Stimulated activated CD4-positive, alpha-beta T cell treated with anti-CD3 and anti-CD28 coated beads, TNF-alpha, amount 100 ng/mL, for 4 hours (primary cell): Measurements from ENCODE around the gene ATP5F1B.
"Not testable (repeated sequence)": the region's sequence is repeated elsewhere in the genome, so short reads cannot be mapped to it uniquely, and the experiment has no call there.

ENCODE experiments used
- DNase-seq, 3 experiments: peaks; one replicate each; pipeline ENCODE4 v3.0.0-alpha.2; 2020; ENCODE audit warnings: low read depth in 3 of 3

The ATP5F1B gene

GRCh38 chr12:56648023-56648422 lies 2.2 kb upstream of the ATP5F1B start:
- DNase-seq: not testable (repeated sequence)

DNA sequence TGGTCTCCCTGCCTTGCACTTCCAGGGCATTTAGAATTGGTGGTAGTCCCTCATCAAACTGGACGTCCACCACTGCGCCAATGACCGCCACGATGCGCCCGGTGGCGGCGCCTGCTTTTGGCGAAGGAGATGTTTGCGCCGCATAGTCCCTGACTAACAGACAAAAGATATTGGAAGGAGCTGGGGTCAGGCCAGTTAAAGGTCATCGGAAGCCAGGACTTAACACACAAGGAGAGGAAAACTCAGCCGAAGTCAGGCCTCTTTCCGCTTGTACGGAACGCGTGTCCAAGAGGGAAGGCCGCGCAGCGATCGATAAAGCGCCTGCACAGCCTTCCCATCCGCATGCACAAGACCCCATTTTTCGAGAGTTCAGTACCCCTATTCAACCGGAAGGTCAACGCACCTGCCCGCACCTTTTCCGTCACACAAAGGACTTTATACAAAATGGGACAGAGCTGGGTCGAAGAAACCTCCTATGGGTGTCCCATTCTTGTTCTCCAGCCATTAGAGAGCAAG lies 525 bp downstream of the ATP5F1B start:
- DNase-seq: no peak

DNA sequence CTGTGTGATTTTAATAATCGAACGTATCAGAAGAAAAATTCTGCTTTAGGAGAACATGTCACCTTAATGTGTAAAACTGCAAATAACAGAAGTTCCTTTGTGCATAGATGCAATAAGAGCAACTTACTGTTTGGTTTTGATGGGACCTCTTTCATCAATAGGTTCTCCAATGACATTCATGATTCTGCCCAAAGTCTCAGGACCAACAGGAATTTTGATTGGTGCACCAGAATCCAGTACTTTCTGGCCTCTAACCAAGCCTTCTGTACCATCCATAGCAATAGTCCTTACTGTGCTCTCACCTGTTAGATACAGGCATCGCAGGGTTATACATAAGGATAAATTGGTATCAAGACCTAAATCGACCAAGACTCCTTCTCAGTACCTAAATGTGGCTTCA lies 1.1 kb downstream of the ATP5F1B start:
- DNase-seq: no peak

GRCh38 chr12:56641219-56641618 lies 4.6 kb downstream of the ATP5F1B start:
- DNase-seq: no peak

DNA sequence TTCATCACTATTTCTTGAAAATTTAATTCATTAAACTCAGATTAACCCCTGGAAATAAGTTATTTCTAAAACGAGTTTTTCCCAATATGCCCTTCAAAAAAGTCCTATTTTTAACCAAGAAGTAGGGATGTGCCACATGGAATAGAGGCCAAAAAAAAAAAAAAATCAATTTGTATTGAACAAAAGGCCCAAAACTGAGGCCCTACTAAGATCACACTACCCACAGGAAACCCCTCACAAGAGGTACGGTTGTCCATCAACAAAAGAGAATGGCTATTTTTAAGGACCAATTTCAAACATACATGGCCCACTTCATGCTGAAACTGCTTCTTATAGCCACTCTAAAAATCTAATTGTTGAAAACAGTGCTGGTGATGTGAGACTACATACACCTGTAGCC lies 8.2 kb downstream of the ATP5F1B start:
- DNase-seq: no peak

DNA sequence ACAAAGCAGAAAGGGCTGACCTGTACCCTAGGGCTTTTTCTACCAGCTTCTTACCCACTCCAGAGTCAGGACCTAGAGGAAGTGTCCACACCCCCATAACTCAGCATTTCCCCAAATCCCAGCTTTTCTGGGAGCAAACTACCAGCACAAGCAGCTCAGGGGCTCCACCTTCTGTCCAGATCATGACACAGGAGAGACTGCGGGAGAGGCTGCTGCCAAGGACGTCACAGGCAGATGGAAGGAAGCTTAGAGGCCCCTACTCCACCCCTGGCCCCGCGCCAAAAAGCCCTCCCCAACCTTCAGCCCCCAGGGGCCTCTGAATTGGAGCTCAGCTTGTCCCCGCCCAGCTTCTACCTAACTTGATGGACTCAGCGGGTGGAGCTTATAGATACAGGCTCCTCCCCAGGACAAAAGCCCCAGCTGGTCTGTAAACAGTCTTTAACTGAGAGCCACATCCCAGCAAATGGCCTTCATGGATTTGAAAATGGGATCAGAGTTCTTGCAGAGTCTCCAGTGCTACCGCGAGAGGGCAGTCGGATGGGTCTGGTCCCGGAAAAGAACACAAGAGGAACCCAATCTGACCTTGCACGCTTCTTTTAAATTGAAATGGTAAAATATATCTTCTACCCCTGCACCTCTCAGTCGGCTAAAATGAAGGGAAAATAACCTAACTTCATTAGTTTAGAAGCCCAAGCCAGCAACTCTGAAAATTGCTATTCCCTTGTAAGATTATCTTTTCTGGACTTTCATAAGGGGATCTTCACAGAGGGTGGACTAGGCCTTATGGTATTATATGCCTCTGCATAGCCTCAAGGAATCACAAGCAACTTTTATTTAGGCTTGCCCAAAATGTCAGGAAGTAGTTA lies 8.9 kb downstream of the ATP5F1B start:
- DNase-seq: peak; percentile 65 to 76 (median 74)

DNA sequence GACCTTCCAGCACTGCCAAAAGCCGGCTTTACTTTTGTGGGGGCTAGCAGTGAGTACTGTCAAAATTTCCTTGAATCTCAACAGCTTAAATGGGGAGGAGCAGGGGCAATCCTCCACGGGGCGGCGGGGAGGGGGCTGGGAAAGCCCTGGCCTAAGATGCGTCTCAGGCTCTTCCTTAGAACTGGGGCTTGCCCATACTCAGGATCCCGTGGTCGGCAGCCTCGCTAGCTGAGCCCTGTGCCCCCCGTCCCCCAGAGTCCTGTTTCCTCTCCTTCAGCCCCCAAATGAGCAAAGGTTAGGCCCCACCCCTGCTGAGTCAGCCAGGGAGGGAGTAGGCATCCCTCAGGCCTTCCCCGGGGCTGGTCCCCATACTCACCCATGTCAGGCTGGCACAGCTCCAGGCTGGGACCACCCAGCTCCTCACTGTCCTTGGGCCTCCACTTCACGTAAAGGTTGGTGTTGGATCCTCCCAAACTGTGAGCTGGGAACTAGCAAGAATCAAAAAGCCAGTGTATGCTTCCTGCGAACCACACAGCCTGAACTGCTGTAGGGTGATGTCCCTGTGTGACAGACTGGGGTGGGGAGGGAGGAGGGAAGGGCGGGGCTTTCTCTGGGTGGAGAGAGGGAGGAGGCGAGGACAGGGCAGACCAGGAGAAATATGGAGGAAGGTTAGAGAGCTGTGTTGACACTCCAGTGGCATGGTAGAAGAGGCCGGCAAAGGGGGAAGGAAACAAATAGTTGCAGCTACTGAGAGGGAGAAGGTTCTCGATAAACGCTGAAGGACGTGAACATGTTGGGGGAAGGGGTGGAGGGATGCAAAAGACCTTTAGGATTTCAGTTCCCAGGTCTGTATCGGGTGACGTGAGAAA lies 9.7 kb downstream of the ATP5F1B start:
- DNase-seq: peak; percentile 64 to 71 (median 66)

DNA sequence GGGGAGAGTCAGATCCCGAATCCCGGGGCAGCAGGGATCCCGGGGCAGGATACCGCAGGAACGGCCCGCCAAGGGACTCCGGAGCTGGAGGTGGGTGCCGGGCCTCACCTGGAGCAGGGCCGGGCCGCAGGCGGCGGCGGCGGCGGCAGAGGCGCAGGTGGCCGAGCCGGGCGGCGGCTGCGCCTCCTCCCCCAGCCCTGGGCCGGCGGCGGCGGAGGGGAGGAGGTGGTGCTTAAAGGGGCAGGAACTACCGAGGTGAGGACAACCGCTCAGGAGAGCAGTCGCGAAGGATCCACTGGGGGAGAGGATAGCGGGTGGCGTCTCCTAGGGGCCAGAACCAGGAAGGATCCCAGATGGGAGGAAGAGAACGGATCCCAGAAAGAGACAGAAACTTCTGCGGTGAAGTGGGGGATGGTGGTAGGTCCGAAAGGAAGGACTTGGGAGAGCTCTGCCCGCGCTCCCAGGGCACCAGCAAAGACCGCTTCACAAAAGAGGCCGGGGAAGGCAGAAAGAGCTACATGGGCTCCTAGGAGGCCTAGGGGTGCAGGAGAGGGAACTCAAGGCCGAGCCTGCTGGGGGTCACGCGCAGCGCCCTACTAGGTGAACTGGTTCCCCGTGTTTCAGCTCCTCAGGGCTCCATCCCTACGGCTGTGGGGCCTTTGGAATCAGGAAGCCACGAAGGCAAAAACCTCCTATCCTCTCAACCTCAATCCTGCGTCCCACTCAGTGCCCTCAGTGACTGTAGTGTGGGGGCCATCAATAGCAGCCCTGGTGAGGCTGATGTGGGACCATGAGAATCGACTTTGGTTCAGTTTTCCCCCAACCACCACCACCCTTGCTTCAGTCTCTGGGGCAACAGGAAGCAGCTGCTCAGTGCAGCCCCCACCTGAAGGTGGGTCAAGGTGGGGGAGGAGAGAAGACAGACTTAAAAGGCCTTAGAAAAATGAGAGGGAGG lies 10.7 kb downstream of the ATP5F1B start:
- DNase-seq: peak in 2 of 3 experiments; percentile 43 to 46

DNA sequence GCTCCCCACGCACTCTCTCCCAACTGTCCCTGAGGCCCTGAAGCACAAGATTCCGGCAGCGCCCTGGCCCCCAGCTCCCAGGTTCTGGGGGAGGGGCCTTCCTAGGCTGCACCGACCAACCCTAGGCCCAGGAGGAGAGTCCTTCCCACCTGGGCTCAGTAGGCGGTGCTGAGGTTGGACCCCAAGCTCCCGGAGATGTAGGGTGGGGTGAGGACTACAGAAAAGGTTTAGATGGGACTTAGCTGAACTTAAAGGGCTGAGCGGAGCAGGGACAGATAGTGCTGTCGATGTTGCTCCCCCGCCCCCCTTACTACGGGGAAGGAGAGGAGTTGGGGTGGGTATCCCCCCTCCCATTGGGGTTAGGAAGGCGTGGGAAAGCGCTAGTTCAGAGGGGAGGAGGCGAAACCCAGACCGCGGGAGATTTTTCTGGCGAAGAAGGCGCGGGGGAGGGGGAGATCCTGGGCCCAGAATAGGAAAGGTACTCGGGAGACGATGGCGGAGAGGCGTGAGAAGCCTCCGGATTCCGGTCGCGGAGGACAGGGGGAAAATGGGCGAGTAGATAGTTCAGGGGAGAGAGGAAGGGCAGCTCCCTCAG lies 11.4 kb downstream of the ATP5F1B start:
- no peak for DNase-seq

- DNase-seq: no peak
Measured at GRCh38 chr12:56633468-56634241, 12.1 kb downstream of the ATP5F1B start.

DNA sequence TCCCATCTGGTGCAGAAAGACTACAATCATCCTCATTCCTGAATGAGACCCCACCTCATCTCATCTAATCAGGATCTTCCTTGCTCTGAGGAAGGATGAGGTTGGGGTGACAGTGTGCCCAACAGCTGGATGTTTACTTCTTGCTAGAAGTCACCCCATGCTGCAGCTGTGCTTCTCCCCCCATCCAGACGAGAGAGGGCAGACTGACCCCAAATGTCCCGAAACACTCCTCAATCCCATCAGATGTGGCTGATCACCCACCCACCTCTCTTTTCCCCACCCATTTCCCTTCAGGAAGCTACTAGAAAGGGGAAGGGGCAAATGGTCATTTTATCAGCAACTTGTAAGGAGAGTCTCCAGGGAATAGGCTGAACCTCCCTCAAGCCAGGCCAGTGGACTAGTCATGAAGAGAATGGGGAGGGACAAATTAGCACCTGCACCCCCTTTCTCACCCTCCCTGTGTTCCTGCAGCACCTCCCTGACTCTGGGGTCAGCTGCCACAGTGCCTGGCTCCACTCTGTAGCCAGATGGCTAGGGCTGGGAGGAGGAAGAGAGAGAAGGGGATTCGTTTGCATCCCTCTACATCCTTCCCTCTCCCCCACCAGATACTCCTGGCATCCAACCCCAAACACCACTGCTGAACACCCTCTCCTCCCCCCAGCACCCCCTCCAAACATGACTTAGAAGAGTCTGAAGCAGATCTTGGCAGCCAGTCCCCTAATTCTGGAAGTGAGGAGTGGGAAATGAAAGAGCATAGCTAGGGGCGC lies 12.9 kb downstream of the ATP5F1B start:
- no peak for DNase-seq

DNA sequence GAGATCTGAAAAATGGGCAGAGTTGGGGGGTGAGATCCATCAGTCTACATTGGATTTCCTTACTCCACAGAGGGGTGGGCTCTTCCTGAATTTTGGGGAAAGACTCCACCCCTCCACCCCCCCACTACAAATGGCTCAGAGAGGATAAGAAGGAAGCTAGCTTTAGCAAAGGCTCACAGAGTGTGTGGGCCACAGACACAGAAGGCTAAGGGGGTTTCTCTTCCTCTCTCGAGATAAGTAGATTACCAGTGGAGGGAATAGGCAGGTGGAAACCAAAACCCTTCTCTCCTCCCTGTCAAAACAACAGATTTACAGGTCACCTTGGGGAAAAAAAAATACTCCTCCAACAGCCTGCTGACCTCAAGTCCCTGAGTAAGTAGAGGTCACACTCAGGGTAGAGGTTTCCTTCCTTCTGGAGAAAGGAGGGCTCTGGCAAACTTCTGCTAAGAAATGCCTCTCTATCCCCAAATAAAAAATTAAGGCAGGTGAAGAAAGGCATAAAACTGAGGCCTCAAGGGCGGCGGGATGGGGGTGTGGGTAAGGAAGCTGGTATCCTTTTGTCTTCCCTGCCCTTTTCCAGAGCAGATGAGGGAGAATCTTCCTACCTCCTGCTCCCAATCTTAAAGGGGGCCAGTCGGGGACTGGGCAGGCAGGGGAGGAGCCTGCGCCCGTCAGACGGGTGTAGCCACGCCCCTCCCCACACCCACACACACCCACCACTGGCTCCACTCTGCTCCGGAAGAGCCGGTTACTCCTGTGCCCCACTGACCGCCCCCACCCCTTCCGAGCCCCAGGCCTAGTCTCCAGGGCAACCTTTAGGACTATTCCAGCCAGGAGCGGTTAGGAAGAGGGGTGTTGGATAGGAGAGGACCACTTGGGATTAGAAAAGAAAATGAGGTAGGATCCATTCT lies 13.7 kb downstream of the ATP5F1B start:
- DNase-seq: peak; percentile 24 to 54 (median 41)

- DNase-seq: peak; percentile 71 to 75 (median 72)
Measured at GRCh38 chr12:56630180-56630632, 15.6 kb downstream of the ATP5F1B start, which contains the start of gene BAZ2A. BAZ2A (minus strand) TSS chr12:56630326; CDS start chr12:56617530, 12,796 bp downstream.

DNA sequence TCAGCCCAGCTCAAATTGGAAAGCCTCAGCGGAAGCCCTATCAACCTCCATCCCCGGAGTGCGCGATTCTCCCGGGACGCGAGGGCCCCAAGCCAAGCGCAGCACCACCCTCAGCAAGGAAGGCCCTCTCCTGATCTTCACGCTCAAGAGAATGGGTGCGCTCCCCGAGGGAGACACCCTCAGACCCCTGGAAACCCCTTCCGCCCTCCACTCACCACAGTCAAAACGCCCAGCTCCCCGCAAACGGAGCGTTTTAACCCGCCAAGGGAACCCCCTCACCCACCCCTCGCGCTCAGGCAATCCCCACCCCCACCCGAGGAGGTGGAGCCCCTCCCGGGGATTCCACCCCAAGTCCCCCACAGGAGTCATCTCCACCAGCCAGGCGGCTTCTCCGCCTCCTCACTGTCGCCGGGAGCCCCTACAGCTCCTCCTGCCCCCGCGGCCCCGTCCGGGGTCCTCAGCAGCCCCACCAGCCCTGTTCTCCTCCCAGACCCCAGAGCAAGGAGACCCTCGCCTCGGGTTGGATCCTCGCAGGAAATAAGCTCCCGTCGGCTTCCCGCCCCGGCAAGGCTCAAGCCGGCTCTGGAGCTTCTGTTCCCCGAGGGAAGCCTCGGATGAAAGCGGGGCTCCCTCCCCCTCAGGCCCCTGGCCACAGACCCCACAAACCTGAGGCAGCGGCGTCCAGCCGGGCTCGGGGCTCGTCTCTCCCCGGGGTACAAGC lies 16.2 kb downstream of the ATP5F1B start:
- peak in 1 of 3 experiments; percentile 24 for DNase-seq

GRCh38 chr12:56628671-56629458 lies 16.9 kb downstream of the ATP5F1B start:
- no peak for DNase-seq

DNA sequence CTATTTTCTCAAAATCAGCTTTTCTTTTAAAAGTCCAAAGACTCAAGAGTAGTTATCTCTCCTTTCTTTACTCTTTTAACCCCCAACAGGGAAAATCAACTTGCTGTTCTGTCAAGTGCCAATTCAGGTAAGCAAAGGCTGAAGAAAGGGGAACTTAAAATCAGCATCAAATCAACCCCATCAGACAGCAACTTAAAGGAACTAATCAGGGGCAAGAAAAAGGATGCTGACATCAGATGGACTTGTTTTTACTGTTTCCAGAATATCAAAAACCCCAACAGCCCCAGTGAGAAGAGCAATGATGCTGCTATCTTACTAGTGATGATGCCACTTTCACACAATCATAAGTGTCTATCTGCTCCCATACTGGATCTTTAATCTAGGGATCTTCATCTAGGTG lies 19.1 kb downstream of the ATP5F1B start:
- DNase-seq: no peak

- DNase-seq: no peak
Measured at GRCh38 chr12:56622535-56622934, 23.2 kb downstream of the ATP5F1B start.
